H9 (cell line): ENCODE measurements around the gene DEPDC5. TPM values are rescaled to one million over a fixed set of nuclear protein-coding genes. Genes with fewer than 3 reads are reported as not detected.

Experiments used
- DNase-seq: peaks from one replicate; pipeline ENCODE4 v3.0.0-alpha.2; 2017
- H2AFZ ChIP-seq: one replicate; pipeline ENCODE4 v1.6.1; 2013; ENCODE audit warnings: mild to moderate bottlenecking, low read length, control low read depth, moderate library complexity
- H2AK5ac ChIP-seq: 2 replicates; pipeline ENCODE4 v1.6.1; 2013; ENCODE audit warnings: low read length, control low read depth, mixed read lengths; ENCODE audit not compliant: insufficient read length
- H2BK120ac ChIP-seq: one replicate; pipeline ENCODE4 v1.6.1; 2013; ENCODE audit warnings: low read depth, mild to moderate bottlenecking, low read length, control low read depth, inconsistent platforms; ENCODE audit not compliant: poor library complexity, severe bottlenecking
- H2BK12ac ChIP-seq: 2 replicates; pipeline ENCODE4 v1.6.1; 2013; ENCODE audit warnings: low read length, control low read depth, mixed read lengths, low read depth; ENCODE audit not compliant: insufficient read length
- H2BK15ac ChIP-seq: 2 replicates; pipeline ENCODE4 v1.6.1; 2013; ENCODE audit warnings: low read depth, low read length, control low read depth
- H2BK20ac ChIP-seq: one replicate; pipeline ENCODE4 v1.6.1; 2013; ENCODE audit warnings: low read depth, mild to moderate bottlenecking, low read length, control low read depth, inconsistent platforms; ENCODE audit not compliant: poor library complexity, severe bottlenecking
- H2BK5ac ChIP-seq: 2 replicates; pipeline ENCODE4 v1.6.1; 2013; ENCODE audit warnings: low read length, control low read depth, mixed read lengths; ENCODE audit not compliant: insufficient read length
- H3K14ac ChIP-seq: 2 replicates; pipeline ENCODE4 v1.6.1; 2013; ENCODE audit warnings: low read length, control low read depth; ENCODE audit not compliant: insufficient read depth
- H3K18ac ChIP-seq: 2 replicates; pipeline ENCODE4 v1.6.1; 2013; ENCODE audit warnings: low read depth, mild to moderate bottlenecking, mixed read lengths, low read length, control low read depth; ENCODE audit not compliant: insufficient read length
- H3K23ac ChIP-seq: 2 replicates; pipeline ENCODE4 v1.6.1; 2013; ENCODE audit warnings: low read length, control low read depth, mixed read lengths, low read depth; ENCODE audit not compliant: insufficient read length
- H3K23me2 ChIP-seq: 2 replicates; pipeline ENCODE4 v1.6.1; 2013; ENCODE audit warnings: low read depth, mild to moderate bottlenecking, mixed read lengths, low read length, control low read depth; ENCODE audit not compliant: insufficient read length, poor library complexity, severe bottlenecking
- H3K27ac ChIP-seq: 2 replicates; pipeline ENCODE4 v1.5.1; 2013; ENCODE audit warnings: low read length, control low read depth, mixed read lengths, low read depth; ENCODE audit not compliant: insufficient read length
- H3K27me3 ChIP-seq: 2 replicates; pipeline ENCODE4 v1.6.1; 2013; ENCODE audit warnings: low read length, control low read depth, inconsistent platforms; ENCODE audit not compliant: insufficient read depth
- H3K4ac ChIP-seq: 2 replicates; pipeline ENCODE4 v1.6.1; 2013; ENCODE audit warnings: low read depth, mild to moderate bottlenecking, control low read depth, inconsistent platforms, low read length, moderate library complexity
- H3K4me1 ChIP-seq: 2 replicates; pipeline ENCODE4 v1.6.1; 2013; ENCODE audit warnings: low read length, control low read depth, inconsistent platforms; ENCODE audit not compliant: insufficient read depth
- H3K4me2 ChIP-seq: 2 replicates; pipeline ENCODE4 v1.6.1; 2013; ENCODE audit warnings: low read length, control low read depth, mixed read lengths; ENCODE audit not compliant: insufficient read length, insufficient read depth
- H3K56ac ChIP-seq: 2 replicates; pipeline ENCODE4 v1.6.1; 2013; ENCODE audit warnings: low read depth, mild to moderate bottlenecking, mixed read lengths, low read length, control low read depth; ENCODE audit not compliant: insufficient read length
- H3K79me1 ChIP-seq: 2 replicates; pipeline ENCODE4 v1.6.1; 2013; ENCODE audit warnings: low read depth, mild to moderate bottlenecking, moderate library complexity, low read length, control low read depth, inconsistent platforms; ENCODE audit not compliant: insufficient read depth, poor library complexity, severe bottlenecking
- H3K79me2 ChIP-seq: 2 replicates; pipeline ENCODE4 v1.6.1; 2013; ENCODE audit warnings: low read length, control low read depth, inconsistent platforms; ENCODE audit not compliant: insufficient read depth
- H3K9ac ChIP-seq: 2 replicates; pipeline ENCODE4 v1.6.1; 2013; ENCODE audit warnings: low read length, control low read depth, mixed read lengths; ENCODE audit not compliant: insufficient read length; ENCODE audit errors: extremely low read depth
- H3K9me3 ChIP-seq: one replicate; pipeline ENCODE4 v1.6.1; 2013; ENCODE audit warnings: low read depth, low read length, inconsistent platforms; ENCODE audit not compliant: control insufficient read depth
- H3T11ph ChIP-seq: one replicate; pipeline ENCODE4 v1.6.1; 2013; ENCODE audit warnings: mild to moderate bottlenecking, low read length, control low read depth, inconsistent platforms
- H4K20me1 ChIP-seq: one replicate; pipeline ENCODE4 v1.6.1; 2013; ENCODE audit not compliant: control insufficient read depth, insufficient read length, insufficient read depth
- H4K5ac ChIP-seq: 2 replicates; pipeline ENCODE4 v1.6.1; 2013; ENCODE audit warnings: low read depth, mild to moderate bottlenecking, mixed read lengths, low read length, control low read depth; ENCODE audit not compliant: insufficient read length
- H4K8ac ChIP-seq: replicated peaks from 2 replicates; pipeline ENCODE4 v1.6.1; 2013; ENCODE audit warnings: low read length, control low read depth, mixed read lengths, low read depth; ENCODE audit not compliant: insufficient read length
- H4K91ac ChIP-seq: 2 replicates; pipeline ENCODE4 v1.6.1; 2013; ENCODE audit warnings: low read depth, mild to moderate bottlenecking, moderate library complexity, mixed read lengths, low read length, control low read depth; ENCODE audit not compliant: insufficient read length
- H3K27ac Mint-ChIP-seq, 3 experiments: 2 replicates in 2 of 3; 3 replicates in 1 of 3; pipeline ENCODE4 v1.8.0; 2020 to 2021; ENCODE audit warnings: mixed read lengths in 3 of 3, mild to moderate bottlenecking in 1 of 3, moderate library complexity in 1 of 3
- H3K27me3 Mint-ChIP-seq: 2 replicates; pipeline ENCODE4 v1.8.0; 2021; ENCODE audit warnings: low read depth, mild to moderate bottlenecking, moderate library complexity, mixed read lengths
- H3K36me3 Mint-ChIP-seq, 3 experiments: 2 replicates in 2 of 3; 3 replicates in 1 of 3; pipeline ENCODE4 v1.8.0; 2020 to 2021; ENCODE audit warnings: low read depth in 3 of 3, mixed read lengths in 3 of 3; ENCODE audit not compliant: insufficient read depth in 1 of 3
- H3K4me1 Mint-ChIP-seq, 2 experiments: 2 replicates each; pipeline ENCODE4 v1.8.0; 2020; ENCODE audit warnings: mixed read lengths in 2 of 2
- H3K4me3 Mint-ChIP-seq, 2 experiments: 2 replicates in 1 of 2; 3 replicates in 1 of 2; pipeline ENCODE4 v1.8.0; 2020 to 2021; ENCODE audit warnings: mild to moderate bottlenecking in 2 of 2, mixed read lengths in 2 of 2, moderate library complexity in 1 of 2
- H3K9me3 Mint-ChIP-seq, 2 experiments: 2 replicates in 1 of 2; 3 replicates in 1 of 2; pipeline ENCODE4 v1.8.0; 2020; ENCODE audit warnings: mild to moderate bottlenecking in 2 of 2, mixed read lengths in 2 of 2, moderate library complexity in 1 of 2
- CTCF ChIP-seq: fragments of 200-600 bp; sonication (generic); conservative IDR thresholded peaks from 3 replicates; pipeline ENCODE4 v1.8.0; 2021; ENCODE audit warnings: antibody characterized with exemption, mild to moderate bottlenecking
- WGBS: extraction: QIAGEN DNeasy Blood & Tissue Kit; methylation state at CpG from one replicate; pipeline ENCODE4 v1.1.7; 2013; ENCODE audit warnings: missing lambda C conversion rate, low lambda C conversion rate, mixed read lengths; ENCODE audit not compliant: insufficient read length; ENCODE audit errors: extremely low coverage; 5-methylcytosine and 5-hydroxymethylcytosine counted together
- total RNA-seq: library from RNA; stranded (reverse); gene quantifications from 2 replicates; pipeline ENCODE4 v1.2.1, GENCODE V29; 2021

Gene DEPDC5
- total RNA-seq, 1 experiment from 2014 or later, result 29.2 TPM

GRCh38 chr22:31738566-31738965 lies 15.3 kb upstream of the DEPDC5 start:
- Mint-ChIP-seq H3K4me1 (peaks cover 22 to 32% of the 10 kb centered on the region in 2 experiments), H3K36me3 (peaks cover 25 to 81% (median 70%) of the 10 kb centered on the region in 3 experiments), H3K27ac (peak overlapping the region; percentile 4 to 58 (median 31); a peak in 5 of 7 replicates), H3K27me3 (no peaks in the 10 kb centered on the region), H3K9me3 (no peaks in the 10 kb centered on the region), H3K4me3 (no peak overlapping the region)
- peaks cover 5% of the 10 kb centered on the region for H3K79me1 ChIP-seq
- no peak overlapping the region for H3K23ac ChIP-seq
- no peak for TF ChIP-seq CTCF
- no peak overlapping the region for H3K14ac ChIP-seq
- H3K4me1 ChIP-seq, result no peaks in the 10 kb centered on the region
- H3K27me3 ChIP-seq, result no peaks in the 10 kb centered on the region
- H4K8ac ChIP-seq, result no peak overlapping the region
- DNase-seq, result no peak
- no peak overlapping the region for H2BK12ac ChIP-seq
- WGBS, result no CpG with 5 or more reads among the region's 2 CpGs
- no peak overlapping the region for H2AFZ ChIP-seq
- H3K4ac ChIP-seq, result no peak overlapping the region
- no peaks in the 10 kb centered on the region for H4K20me1 ChIP-seq
- no peak overlapping the region for H3K27ac ChIP-seq
- H2AK5ac ChIP-seq, result no peak overlapping the region
- no peaks in the 10 kb centered on the region for H3K23me2 ChIP-seq
- no peak overlapping the region for H3K9ac ChIP-seq
- no peak overlapping the region for H4K5ac ChIP-seq
- no peaks in the 10 kb centered on the region for H3K9me3 ChIP-seq
- H3K79me2 ChIP-seq, result peaks cover 4% of the 10 kb centered on the region; the same call in 1 of the 2 replicates
- H2BK5ac ChIP-seq, result no peak overlapping the region
- H3K56ac ChIP-seq, result no peak overlapping the region
- no peak overlapping the region for H2BK120ac ChIP-seq
- no peak overlapping the region for H2BK15ac ChIP-seq
- no peak overlapping the region for H4K91ac ChIP-seq
- no peak overlapping the region for H3T11ph ChIP-seq
- no peak overlapping the region for H2BK20ac ChIP-seq
- H3K4me2 ChIP-seq, result no peak overlapping the region
- H3K18ac ChIP-seq, result no peak overlapping the region
